IMR-90 (cell line): Measurements from ENCODE around the gene KRT86. TPM values are rescaled to one million over a fixed set of nuclear protein-coding genes. Genes with fewer than 3 reads are reported as not detected.

Experiments used
- ATAC-seq: fragments of 200-7000 bp; cut with Tn5 transposase; 2 replicates; pipeline ENCODE4 v1.9.1; 2020; ENCODE audit warnings: low read depth, mild to moderate bottlenecking, moderate library complexity
- BruUV-seq: library from RNA; stranded (reverse); fragments of 400-500 nt; replicated peaks from 2 replicates; lab custom pipeline; 2021; lab: Mats Ljungman, UMichigan
- CTCF ChIA-PET: fragments of 300-600 bp; formaldehyde crosslinking; extraction: SDS; loops from one replicate; lab custom pipeline; 2021; ENCODE audit warnings: antibody characterized with exemption; lab: Yijun Ruan, JAX
- POLR2A ChIA-PET: fragments of 300-600 bp; sonication (Branson Sonifier 250); formaldehyde crosslinking; loops from one replicate; lab custom pipeline; 2022; ENCODE audit warnings: antibody characterized with exemption; ENCODE audit not compliant: unreplicated experiment; lab: Charles Lee
- DNase-seq: peaks from one replicate; pipeline ENCODE4 v3.0.0; 2013
- H2AFZ ChIP-seq: replicated peaks from 2 replicates; pipeline ENCODE3; 2013; ENCODE audit warnings: low read length, mild to moderate bottlenecking; ENCODE audit not compliant: poor library complexity
- H2AK5ac ChIP-seq: 2 replicates; pipeline ENCODE4 v1.6.1; 2013; ENCODE audit warnings: low read depth, low read length, inconsistent platforms
- H2AK9ac ChIP-seq: replicated peaks from 2 replicates; pipeline ENCODE3; 2013; ENCODE audit warnings: mild to moderate bottlenecking, low read depth, low read length, moderate library complexity; ENCODE audit not compliant: poor library complexity
- H2BK120ac ChIP-seq: 2 replicates; pipeline ENCODE4 v1.6.1; 2013; ENCODE audit warnings: low read depth, low read length, inconsistent platforms
- H2BK15ac ChIP-seq: 3 replicates; pipeline ENCODE4 v1.6.1; 2013; ENCODE audit warnings: low read depth, low read length, inconsistent platforms
- H2BK20ac ChIP-seq: 2 replicates; pipeline ENCODE4 v1.6.1; 2013; ENCODE audit warnings: low read depth, mild to moderate bottlenecking, inconsistent platforms, low read length, moderate library complexity
- H2BK5ac ChIP-seq: 2 replicates; pipeline ENCODE4 v1.6.1; 2013; ENCODE audit warnings: mild to moderate bottlenecking, low read depth, low read length, inconsistent platforms; ENCODE audit not compliant: poor library complexity, severe bottlenecking
- H3K14ac ChIP-seq: replicated peaks from 2 replicates; pipeline ENCODE4 v1.6.1; 2013; ENCODE audit warnings: low read depth, low read length, inconsistent platforms
- H3K18ac ChIP-seq: 2 replicates; pipeline ENCODE4 v1.6.1; 2013; ENCODE audit warnings: low read depth, low read length, control low read depth
- H3K23ac ChIP-seq: 2 replicates; pipeline ENCODE4 v1.6.1; 2013; ENCODE audit warnings: low read depth, low read length, inconsistent platforms
- H3K27ac ChIP-seq: 2 replicates; pipeline ENCODE4 v1.5.1; 2013; ENCODE audit warnings: mild to moderate bottlenecking, control low read depth, low read length; ENCODE audit not compliant: insufficient read depth
- H3K27me3 ChIP-seq: 2 replicates; pipeline ENCODE4 v1.6.1; 2013; ENCODE audit warnings: low read length; ENCODE audit not compliant: control insufficient read depth, insufficient read depth
- H3K36me3 ChIP-seq: 2 replicates; pipeline ENCODE4 v1.6.1; 2013; ENCODE audit warnings: low read length, mixed read lengths; ENCODE audit not compliant: control insufficient read depth, insufficient read depth
- H3K4ac ChIP-seq: 2 replicates; pipeline ENCODE4 v1.6.1; 2013; ENCODE audit warnings: low read depth, low read length, inconsistent platforms
- H3K4me1 ChIP-seq: 2 replicates; pipeline ENCODE4 v1.6.1; 2013; ENCODE audit warnings: low read length, mixed read lengths; ENCODE audit not compliant: control insufficient read depth, insufficient read depth
- H3K4me2 ChIP-seq: 2 replicates; pipeline ENCODE4 v1.6.1; 2013; ENCODE audit warnings: low read depth, mild to moderate bottlenecking, control low read depth, low read length, moderate library complexity
- H3K4me3 ChIP-seq: 2 replicates; pipeline ENCODE4 v1.5.1; 2013; ENCODE audit warnings: low read depth, mild to moderate bottlenecking, control low read depth, low read length, moderate library complexity; ENCODE audit not compliant: insufficient read depth
- H3K56ac ChIP-seq: 2 replicates; pipeline ENCODE4 v1.6.1; 2013; ENCODE audit warnings: low read length, inconsistent platforms; ENCODE audit not compliant: insufficient read depth; ENCODE audit errors: extremely low read depth
- H3K79me1 ChIP-seq, 2 experiments: 2 replicates each; pipeline ENCODE4 v1.6.1; 2013; ENCODE audit warnings: low read length in 2 of 2, inconsistent platforms in 1 of 2, low read depth in 1 of 2
- H3K9ac ChIP-seq: 2 replicates; pipeline ENCODE4 v1.6.1; 2013; ENCODE audit warnings: low read depth, low read length, control low read depth
- H3K9me1 ChIP-seq: 2 replicates; pipeline ENCODE4 v1.6.1; 2013; ENCODE audit warnings: low read length, inconsistent platforms; ENCODE audit not compliant: insufficient read depth
- H3K9me3 ChIP-seq: 2 replicates; pipeline ENCODE4 v1.6.1; 2013; ENCODE audit warnings: low read length; ENCODE audit not compliant: control insufficient read depth, insufficient read depth
- H4K20me1 ChIP-seq: 2 replicates; pipeline ENCODE4 v1.6.1; 2013; ENCODE audit warnings: low read length, inconsistent platforms; ENCODE audit not compliant: insufficient read depth
- H4K5ac ChIP-seq: 2 replicates; pipeline ENCODE4 v1.6.1; 2013; ENCODE audit warnings: mild to moderate bottlenecking, low read depth, low read length, control low read depth
- H4K8ac ChIP-seq, 2 experiments: 2 replicates each; pipeline ENCODE4 v1.6.1; 2013; ENCODE audit warnings: low read depth in 2 of 2, low read length in 2 of 2, control low read depth in 1 of 2, inconsistent platforms in 1 of 2
- H4K91ac ChIP-seq: 2 replicates; pipeline ENCODE4 v1.6.1; 2013; ENCODE audit warnings: low read depth, low read length, inconsistent platforms; ENCODE audit not compliant: insufficient read depth
- CEBPB ChIP-seq: IDR thresholded peaks from 2 replicates; pipeline ENCODE4 v1.6.1; 2012; ENCODE audit warnings: low read depth, low read length, improper control_type of control experiment
- CHD1 ChIP-seq: IDR thresholded peaks from 2 replicates; pipeline ENCODE4 v1.6.1; 2012; ENCODE audit warnings: low read depth, low read length, improper control_type of control experiment
- ELK1 ChIP-seq: fragments of 150-350 bp; IDR thresholded peaks from 2 replicates; pipeline ENCODE4 v1.6.1; 2016; ENCODE audit warnings: low read depth, mild to moderate bottlenecking, low read length, moderate library complexity, borderline replicate concordance
- MAZ ChIP-seq: IDR thresholded peaks from 2 replicates; pipeline ENCODE4 v1.6.1; 2012; ENCODE audit warnings: low read depth, mild to moderate bottlenecking, low read length, improper control_type of control experiment, moderate library complexity, borderline replicate concordance
- POLR2A ChIP-seq: IDR thresholded peaks from 2 replicates; pipeline ENCODE4 v1.6.1; 2012; ENCODE audit warnings: mild to moderate bottlenecking, low read depth, low read length
- RAD21 ChIP-seq: IDR thresholded peaks from 2 replicates; pipeline ENCODE4 v1.6.1; 2012; ENCODE audit warnings: low read length, improper control_type of control experiment
- RCOR1 ChIP-seq: IDR thresholded peaks from 2 replicates; pipeline ENCODE4 v1.6.1; 2012; ENCODE audit warnings: mild to moderate bottlenecking, low read length, improper control_type of control experiment; ENCODE audit not compliant: insufficient replicate concordance
- RFX5 ChIP-seq: IDR thresholded peaks from 2 replicates; pipeline ENCODE4 v1.8.0; 2012; ENCODE audit warnings: low read depth, mild to moderate bottlenecking, low read length, moderate library complexity
- SMC3 ChIP-seq: fragments of 150-350 bp; IDR thresholded peaks from 2 replicates; pipeline ENCODE4 v1.6.1; 2016; ENCODE audit warnings: low read depth, mild to moderate bottlenecking, antibody characterized with exemption, low read length, moderate library complexity
- WGBS, 2 experiments: methylation state at CpG; one replicate each; pipeline versions ENCODE4 v1.1.5 to v1.1.7; 2013; ENCODE audit warnings: missing lambda C conversion rate in 2 of 2; ENCODE audit not compliant: insufficient read length in 1 of 2; ENCODE audit errors: extremely low coverage in 2 of 2; 5-methylcytosine and 5-hydroxymethylcytosine counted together
- dilution Hi-C: fragments of 300-500 bp; cut with HindIII; formaldehyde crosslinking; loops from one replicate; pipeline ENCODE4 v1.14.3; 2018; ENCODE audit warnings: low sequenced_read_pairs; ENCODE audit not compliant: unreplicated experiment
- in situ Hi-C: fragments of 300-500 bp; cut with MboI; formaldehyde crosslinking; loops from 3 replicates; pipeline ENCODE4 v1.14.3; 2019; ENCODE audit warnings: low sequenced_read_pairs, inconsistent platforms, mixed read lengths
- intact Hi-C: fragments of 100-400 bp; cut with micrococcal nuclease; formaldehyde crosslinking; loops from 2 replicates; pipeline ENCODE4 v1.10.0; 2022
- polyA plus RNA-seq, 3 experiments: library from polyadenylated mRNA; depleted of rRNA; stranded (reverse); fragments of >200 nt; gene quantifications; 2 replicates each; pipeline ENCODE4 v1.2.3, GENCODE V29; 2012; ENCODE audit warnings: low replicate concordance in 1 of 3
- total RNA-seq: library from RNA; depleted of rRNA; stranded (reverse); fragments of >200 nt; gene quantifications from 2 replicates; pipeline ENCODE4 v1.2.3, GENCODE V29; 2012
- TF ChIP-seq, protein P1 (sequence below): fragments of 150-350 bp; IDR thresholded peaks from 2 replicates; pipeline ENCODE4 v1.6.1; 2017; ENCODE audit warnings: mild to moderate bottlenecking, antibody characterized with exemption, low read length, low read depth
- TF ChIP-seq, protein P2 (sequence below): conservative IDR thresholded peaks from 2 replicates; pipeline ENCODE4 v1.5.1; 2012; ENCODE audit warnings: mild to moderate bottlenecking, low read depth, low read length, improper control_type of control experiment

Gene KRT86
- total and polyA plus RNA-seq, 2 of the 4 experiments (the other 2 are of a cell fraction), result not detected

DNA sequence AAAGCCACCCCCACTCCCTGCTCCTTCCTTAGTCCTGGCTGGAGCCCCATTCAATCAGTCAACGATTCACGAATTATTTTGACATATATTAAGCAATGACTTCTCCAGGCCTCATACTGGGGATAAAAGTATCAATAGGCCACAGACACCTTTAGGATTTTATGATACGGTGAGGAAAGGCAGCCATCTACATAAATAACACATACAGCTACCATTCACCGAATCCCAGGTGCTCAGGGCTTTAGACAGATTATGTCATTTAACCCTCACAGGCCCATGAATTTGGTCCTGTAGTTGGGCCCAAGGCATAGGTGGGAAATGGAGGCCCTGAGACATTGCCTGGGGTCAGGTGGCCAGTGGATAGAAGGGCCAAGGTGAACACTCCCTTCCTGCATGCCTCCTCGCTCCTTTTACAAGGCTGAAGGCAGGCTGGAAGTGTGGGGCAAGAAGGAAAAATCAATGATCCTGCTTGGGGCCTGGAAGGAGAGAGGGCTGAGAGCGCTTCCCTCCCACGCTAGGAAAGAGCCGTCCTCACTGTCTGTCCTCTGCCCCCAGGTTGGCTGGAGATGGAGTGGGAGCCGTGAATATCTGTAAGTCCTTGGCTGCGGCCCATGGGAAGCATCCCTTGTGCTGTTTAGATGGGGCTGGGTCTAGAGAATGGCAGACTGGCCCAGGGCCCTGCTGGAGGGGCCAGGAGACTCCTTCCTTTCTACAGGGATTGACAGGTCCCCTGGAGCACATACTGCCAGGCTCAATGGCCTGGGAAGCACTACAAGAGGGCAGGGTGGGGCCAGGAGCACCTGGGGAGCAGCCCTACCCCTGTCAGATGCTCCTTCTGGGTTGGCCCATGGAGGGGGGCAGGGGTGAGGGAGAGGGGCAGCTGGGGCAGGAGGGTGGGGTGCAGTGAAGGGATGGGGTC is 26.6 kb upstream of the KRT86 start:
- Histone ChIP-seq H2BK120ac (peak overlapping the region; percentile 65), H3K9me3 (no peaks in the 10 kb centered on the region), H3K36me3 (no peaks in the 10 kb centered on the region), H4K8ac (no peak overlapping the region), H4K91ac (peak overlapping the region; percentile 57), H3K9ac (no peak overlapping the region), H3K9me1 (peaks cover 24% of the 10 kb centered on the region), H3K14ac (no peak overlapping the region), H2AFZ (no peak overlapping the region), H4K5ac (no peak overlapping the region), H3K4ac (peak overlapping the region; percentile 56; the same call in 1 of the 2 replicates), H3K79me1 (peaks cover 0 to 6% of the 10 kb centered on the region in 2 experiments; a peak in 1 of 4 replicates), H3K23ac (no peak overlapping the region), H2BK15ac (peak overlapping the region; percentile 20; the same call in 2 of the 3 replicates), H2BK5ac (no peak overlapping the region), H3K18ac (no peak overlapping the region), H3K27me3 (no peaks in the 10 kb centered on the region), H3K27ac (no peak overlapping the region), H4K20me1 (no peaks in the 10 kb centered on the region), H3K4me1 (peaks cover 27% of the 10 kb centered on the region), H2AK9ac (no peak overlapping the region), H2BK20ac (peak overlapping the region; percentile 71), H3K56ac (no peak overlapping the region), H3K4me2 (no peak overlapping the region), H2AK5ac (peak overlapping the region; percentile 25; the same call in 1 of the 2 replicates), H3K4me3 (no peak overlapping the region)
- TF ChIP-seq RFX5, result no peak
- TF ChIP-seq ELK1, result no peak
- TF ChIP-seq, protein P1, sequence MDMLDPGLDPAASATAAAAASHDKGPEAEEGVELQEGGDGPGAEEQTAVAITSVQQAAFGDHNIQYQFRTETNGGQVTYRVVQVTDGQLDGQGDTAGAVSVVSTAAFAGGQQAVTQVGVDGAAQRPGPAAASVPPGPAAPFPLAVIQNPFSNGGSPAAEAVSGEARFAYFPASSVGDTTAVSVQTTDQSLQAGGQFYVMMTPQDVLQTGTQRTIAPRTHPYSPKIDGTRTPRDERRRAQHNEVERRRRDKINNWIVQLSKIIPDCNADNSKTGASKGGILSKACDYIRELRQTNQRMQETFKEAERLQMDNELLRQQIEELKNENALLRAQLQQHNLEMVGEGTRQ, result no peak
- TF ChIP-seq, protein P2, sequence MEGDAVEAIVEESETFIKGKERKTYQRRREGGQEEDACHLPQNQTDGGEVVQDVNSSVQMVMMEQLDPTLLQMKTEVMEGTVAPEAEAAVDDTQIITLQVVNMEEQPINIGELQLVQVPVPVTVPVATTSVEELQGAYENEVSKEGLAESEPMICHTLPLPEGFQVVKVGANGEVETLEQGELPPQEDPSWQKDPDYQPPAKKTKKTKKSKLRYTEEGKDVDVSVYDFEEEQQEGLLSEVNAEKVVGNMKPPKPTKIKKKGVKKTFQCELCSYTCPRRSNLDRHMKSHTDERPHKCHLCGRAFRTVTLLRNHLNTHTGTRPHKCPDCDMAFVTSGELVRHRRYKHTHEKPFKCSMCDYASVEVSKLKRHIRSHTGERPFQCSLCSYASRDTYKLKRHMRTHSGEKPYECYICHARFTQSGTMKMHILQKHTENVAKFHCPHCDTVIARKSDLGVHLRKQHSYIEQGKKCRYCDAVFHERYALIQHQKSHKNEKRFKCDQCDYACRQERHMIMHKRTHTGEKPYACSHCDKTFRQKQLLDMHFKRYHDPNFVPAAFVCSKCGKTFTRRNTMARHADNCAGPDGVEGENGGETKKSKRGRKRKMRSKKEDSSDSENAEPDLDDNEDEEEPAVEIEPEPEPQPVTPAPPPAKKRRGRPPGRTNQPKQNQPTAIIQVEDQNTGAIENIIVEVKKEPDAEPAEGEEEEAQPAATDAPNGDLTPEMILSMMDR, result no peak
- no peak for TF ChIP-seq POLR2A
- no peak for TF ChIP-seq CEBPB
- TF ChIP-seq CHD1, result no peak
- no peak for TF ChIP-seq SMC3
- no peak for TF ChIP-seq RAD21
- no peak for TF ChIP-seq MAZ
- no peak for TF ChIP-seq RCOR1
- intact Hi-C loops, result no loop called here
- dilution Hi-C loops, result no loop called here
- in situ Hi-C loops, result no loop called here
- POLR2A ChIA-PET, result no interaction called here
- BruUV-seq, result no TSS peak
- CTCF ChIA-PET, result no interaction called here
- DNase-seq (no peak), ATAC-seq (no peak)
- 49% methylated on average over 3 of the region's 10 CpGs; no CpG with 5 or more reads in 1 of the 2 experiments for WGBS, 2 experiments
